ENCODE measurements around the gene CBY1. TPM values are rescaled to one million over a fixed set of nuclear protein-coding genes. Genes with fewer than 3 reads are reported as not detected.

Gene CBY1
- polyA plus RNA-seq, 1 of the 3 experiments (the other 2 are of a cell fraction) = 21.8 TPM

GRCh38 chr22:38610234-38610633 lies 46.2 kb upstream of the CBY1 start:
- Histone ChIP-seq H3K27ac (ENCODE audit: low read depth in 2 of 2, low read length in 1 of 2) (no peak overlapping the region), H4K20me1 (ENCODE audit: insufficient read depth) (no peaks in the 10 kb centered on the region), H3K79me2 (ENCODE audit: insufficient read depth) (no peaks in the 10 kb centered on the region), H3K4me2 (no peak overlapping the region), H3K9me3 (no peaks in the 10 kb centered on the region), H3K27me3 (ENCODE audit: insufficient read depth) (no peaks in the 10 kb centered on the region), H3K4me3 (ENCODE audit: low read depth in 2 of 2, low read length in 1 of 2) (no peak overlapping the region), H3F3A (replicated peaks; ENCODE audit: insufficient read depth) (no peaks in the 10 kb centered on the region), H3K9me2 (no peaks in the 10 kb centered on the region), H3K4me1 (ENCODE audit: control insufficient read depth in 1 of 2, insufficient read depth in 2 of 2, low read depth in 1 of 2, low read length in 1 of 2) (0 out of 4 replicates have a peak, but pooled peaks cover 0 to 6% of the 10 kb centered on the region in 2 experiments), H3K9ac (no peak overlapping the region), H3K36me3 (replicated peaks in 1 of 2; ENCODE audit: control insufficient read depth in 1 of 2, insufficient read depth in 2 of 2, low read length in 1 of 2) (no peaks in the 10 kb centered on the region), H2AFZ (ENCODE audit: low read depth) (no peak overlapping the region)
- no peak for DNase-seq
- ChIA-PET POLR2A (no interaction called here), CTCF (no interaction called here)
- TF ChIP-seq MEF2A (IDR thresholded peaks at IDR 0.05; ENCODE audit: borderline replicate concordance, low read depth) (no peak), NRF1 (IDR thresholded peaks at IDR 0.05; ENCODE audit: low read depth, low read length) (no peak)
- WGBS (ENCODE audit: low lambda C conversion rate) = 100% methylated on average over 5 of the region's 5 CpGs

DNA sequence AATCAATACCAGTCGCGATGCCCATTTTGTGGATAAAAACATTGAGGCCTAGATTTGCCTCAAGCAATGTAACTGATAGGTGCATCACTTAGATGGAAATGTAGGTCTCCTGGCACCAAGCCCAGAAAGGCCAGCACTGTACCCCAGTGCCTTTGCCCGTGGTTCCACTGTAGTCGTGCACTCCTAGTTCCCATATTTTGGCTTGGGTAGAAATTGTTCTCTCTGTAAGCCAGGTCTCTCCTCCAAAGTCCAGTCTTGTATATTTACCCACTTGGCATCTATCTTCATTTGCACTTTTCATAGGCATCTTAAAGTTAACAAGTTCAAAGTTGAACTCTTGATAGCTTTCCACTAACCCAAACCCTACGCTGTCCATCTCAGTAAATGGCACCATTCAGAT lies 44.9 kb upstream of the CBY1 start:
- H3K4me3 ChIP-seq (ENCODE audit: low read depth in 2 of 2, low read length in 1 of 2) = no peak overlapping the region
- no peaks in the 10 kb centered on the region for H3K36me3 ChIP-seq (replicated peaks in 1 of 2; ENCODE audit: control insufficient read depth in 1 of 2, insufficient read depth in 2 of 2, low read length in 1 of 2)
- no peaks in the 10 kb centered on the region for H3K9me2 ChIP-seq
- TF ChIP-seq, protein P1, sequence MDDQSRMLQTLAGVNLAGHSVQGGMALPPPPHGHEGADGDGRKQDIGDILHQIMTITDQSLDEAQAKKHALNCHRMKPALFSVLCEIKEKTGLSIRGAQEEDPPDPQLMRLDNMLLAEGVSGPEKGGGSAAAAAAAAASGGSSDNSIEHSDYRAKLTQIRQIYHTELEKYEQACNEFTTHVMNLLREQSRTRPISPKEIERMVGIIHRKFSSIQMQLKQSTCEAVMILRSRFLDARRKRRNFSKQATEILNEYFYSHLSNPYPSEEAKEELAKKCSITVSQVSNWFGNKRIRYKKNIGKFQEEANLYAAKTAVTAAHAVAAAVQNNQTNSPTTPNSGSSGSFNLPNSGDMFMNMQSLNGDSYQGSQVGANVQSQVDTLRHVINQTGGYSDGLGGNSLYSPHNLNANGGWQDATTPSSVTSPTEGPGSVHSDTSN (IDR thresholded peaks at IDR 0.05) = no peak
- TF ChIP-seq SMC3 (IDR thresholded peaks at IDR 0.05; ENCODE audit: low read depth, low read length) = no peak
- TF ChIP-seq NRF1 (IDR thresholded peaks at IDR 0.05; ENCODE audit: low read depth, low read length) = no peak
- no peak for TF ChIP-seq GATA2 (CRISPR knock-in tag; IDR thresholded peaks at IDR 0.05)
- TF ChIP-seq, protein P2, sequence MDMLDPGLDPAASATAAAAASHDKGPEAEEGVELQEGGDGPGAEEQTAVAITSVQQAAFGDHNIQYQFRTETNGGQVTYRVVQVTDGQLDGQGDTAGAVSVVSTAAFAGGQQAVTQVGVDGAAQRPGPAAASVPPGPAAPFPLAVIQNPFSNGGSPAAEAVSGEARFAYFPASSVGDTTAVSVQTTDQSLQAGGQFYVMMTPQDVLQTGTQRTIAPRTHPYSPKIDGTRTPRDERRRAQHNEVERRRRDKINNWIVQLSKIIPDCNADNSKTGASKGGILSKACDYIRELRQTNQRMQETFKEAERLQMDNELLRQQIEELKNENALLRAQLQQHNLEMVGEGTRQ (IDR thresholded peaks at IDR 0.05; ENCODE audit: borderline replicate concordance, low read depth, low read length) = no peak
- no peak for TF ChIP-seq ZBTB33 (IDR thresholded peaks at IDR 0.05; ENCODE audit: borderline replicate concordance, low read depth)
- TF ChIP-seq CHD2 (IDR thresholded peaks at IDR 0.05; ENCODE audit: low read length, partially characterized antibody) = no peak
- TF ChIP-seq IRF3 (IDR thresholded peaks at IDR 0.05; ENCODE audit: low read depth, low read length) = no peak
- 100% methylated on average over 1 of the region's 5 CpGs for WGBS (ENCODE audit: low lambda C conversion rate)
- no peaks in the 10 kb centered on the region for H3K27me3 ChIP-seq (ENCODE audit: insufficient read depth)
- H3K79me2 ChIP-seq (ENCODE audit: insufficient read depth) = no peaks in the 10 kb centered on the region
- H3F3A ChIP-seq (replicated peaks; ENCODE audit: insufficient read depth) = no peaks in the 10 kb centered on the region
- POLR2A ChIA-PET = no interaction called here
- no peak overlapping the region for H3K4me2 ChIP-seq
- H3K4me1 ChIP-seq (ENCODE audit: control insufficient read depth in 1 of 2, insufficient read depth in 2 of 2, low read depth in 1 of 2, low read length in 1 of 2) = no peaks in the 10 kb centered on the region
- DNase-seq = no peak
- H4K20me1 ChIP-seq (ENCODE audit: insufficient read depth) = no peaks in the 10 kb centered on the region
- no peaks in the 10 kb centered on the region for H3K9me3 ChIP-seq
- no peak overlapping the region for H3K9ac ChIP-seq
- no peak overlapping the region for H3K27ac ChIP-seq (ENCODE audit: low read depth in 2 of 2, low read length in 1 of 2)
- CTCF ChIA-PET = no interaction called here
- H2AFZ ChIP-seq (ENCODE audit: low read depth) = no peak overlapping the region

Data from SK-N-SH (cell line).